Vagina (tissue), 2 donors: ENCODE measurements around the gene ST6GALNAC6.
"Not testable (repeated sequence)": the region's sequence is repeated elsewhere in the genome, so short reads cannot be mapped to it uniquely, and the experiment has no call there.

Experiments
- CTCF ChIP-seq, 3 experiments: fragments of 450-650 bp in 2 of 3; fragments of 200-600 bp in 1 of 3; sonication (generic) in 1 of 3; IDR thresholded peaks; one replicate each; pipeline ENCODE4 v1.5.1; 2017 to 2019; ENCODE audit warnings: antibody characterized with exemption in 3 of 3, mild to moderate bottlenecking in 2 of 3, moderate library complexity in 2 of 3
- POLR2A ChIP-seq, 2 donors: fragments of 450-650 bp; IDR thresholded peaks; one replicate each; pipeline ENCODE4 v1.6.1; 2017; ENCODE audit warnings: antibody characterized with exemption in 2 of 2, mild to moderate bottlenecking in 2 of 2, moderate library complexity in 2 of 2
- POLR2AphosphoS5 ChIP-seq, 2 donors: sonication (generic); formaldehyde crosslinking; IDR thresholded peaks; one replicate each; pipeline ENCODE4 v1.9.0; 2017; ENCODE audit warnings: antibody characterized with exemption in 2 of 2, mild to moderate bottlenecking in 2 of 2, low read depth in 1 of 2; ENCODE audit not compliant: insufficient read depth in 1 of 2

GRCh38 chr9:127881715-127882114 is 17.7 kb downstream of the ST6GALNAC6 start:
- not testable (repeated sequence) for TF ChIP-seq POLR2A (IDR thresholded peaks at IDR 0.05); CTCF (IDR thresholded peaks at IDR 0.05); POLR2AphosphoS5 (IDR thresholded peaks at IDR 0.05; ENCODE audit: insufficient read depth in 1 of 2, low read depth in 1 of 2)
